Hematopoietic multipotent progenitor cell treated with erythropoietin and hydrocortisone succinate and interleukin-3 and kit ligand, for 6 days (in vitro differentiated cells): ENCODE measurements around the gene CRB1.
"Not testable (repeated sequence)": the region's sequence is repeated elsewhere in the genome, so short reads cannot be mapped to it uniquely, and the experiment has no call there.

Experiments
- DNase-seq: peaks from one replicate; pipeline ENCODE4 v3.0.0-alpha.2; 2015

CRB1 gene

DNA sequence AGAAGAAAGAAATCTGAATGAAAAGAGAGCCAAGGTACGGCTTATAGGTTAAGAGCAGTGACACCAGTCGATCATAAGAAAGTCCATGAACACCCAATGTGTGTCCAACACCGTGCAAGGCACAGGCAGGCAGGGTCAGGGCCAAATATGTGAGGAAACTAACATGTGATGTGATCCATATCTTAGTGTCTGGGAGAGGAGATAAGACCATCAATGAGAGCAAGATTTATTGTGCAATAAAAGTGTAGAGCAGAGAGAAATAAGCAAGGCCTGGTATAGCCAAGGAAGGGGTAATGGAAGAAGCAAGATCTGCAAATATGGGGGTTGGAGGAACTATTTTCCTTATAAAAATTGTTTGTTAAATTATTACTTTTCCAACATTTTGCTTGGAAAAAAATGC is 198.8 kb downstream of the CRB1 start:
- DNase-seq: peak; percentile 62

DNA sequence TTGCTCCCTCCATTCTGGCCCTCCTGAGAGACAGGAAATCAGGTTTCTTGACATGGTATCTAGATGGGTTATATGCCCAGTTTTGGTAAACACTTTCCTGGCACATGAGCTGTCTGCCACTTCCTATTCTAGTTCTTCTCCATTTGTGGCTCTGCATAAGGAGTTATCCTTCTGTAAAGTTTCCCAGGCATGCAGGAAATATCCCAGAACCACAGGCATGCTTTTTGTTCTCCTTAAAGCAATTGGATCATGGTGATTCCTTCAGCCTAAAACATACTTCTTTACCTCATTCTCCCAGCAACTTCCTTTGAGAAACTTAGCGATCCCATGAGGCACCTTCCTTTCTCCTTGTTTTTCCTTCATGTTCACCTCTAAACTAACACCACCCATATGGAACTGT is 199.8 kb downstream of the CRB1 start:
- no peak for DNase-seq

DNA sequence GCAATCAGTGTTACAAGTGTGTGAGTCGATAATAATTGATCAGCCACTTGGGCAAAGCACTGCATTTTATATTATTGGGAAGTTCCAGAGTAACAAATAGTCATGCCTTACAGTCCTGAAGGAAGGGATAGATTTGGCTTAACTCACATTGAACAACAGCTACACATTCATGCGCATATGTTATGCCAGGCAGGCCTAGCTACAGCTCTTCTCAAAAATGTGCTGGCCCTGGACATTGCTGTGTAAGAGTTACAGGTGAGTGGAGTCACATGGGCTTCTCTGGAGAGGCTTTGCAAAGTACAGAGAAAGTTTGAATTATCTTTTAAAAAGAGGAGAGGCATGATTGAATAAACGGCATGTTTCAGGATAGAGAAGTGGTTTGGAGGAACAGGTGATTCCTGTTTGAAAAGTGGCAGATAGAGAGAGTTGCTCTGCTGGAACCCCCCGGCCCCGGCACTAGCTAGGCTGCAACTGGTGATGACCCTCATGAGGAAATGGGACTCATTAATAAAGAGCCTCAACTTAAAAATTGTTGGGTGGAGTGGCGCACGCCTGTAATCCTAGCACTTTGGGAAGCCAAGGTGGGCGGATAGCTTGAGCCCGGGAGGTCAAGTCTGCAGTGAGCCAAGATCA is 200.6 kb downstream of the CRB1 start:
- DNase-seq: no peak

DNA sequence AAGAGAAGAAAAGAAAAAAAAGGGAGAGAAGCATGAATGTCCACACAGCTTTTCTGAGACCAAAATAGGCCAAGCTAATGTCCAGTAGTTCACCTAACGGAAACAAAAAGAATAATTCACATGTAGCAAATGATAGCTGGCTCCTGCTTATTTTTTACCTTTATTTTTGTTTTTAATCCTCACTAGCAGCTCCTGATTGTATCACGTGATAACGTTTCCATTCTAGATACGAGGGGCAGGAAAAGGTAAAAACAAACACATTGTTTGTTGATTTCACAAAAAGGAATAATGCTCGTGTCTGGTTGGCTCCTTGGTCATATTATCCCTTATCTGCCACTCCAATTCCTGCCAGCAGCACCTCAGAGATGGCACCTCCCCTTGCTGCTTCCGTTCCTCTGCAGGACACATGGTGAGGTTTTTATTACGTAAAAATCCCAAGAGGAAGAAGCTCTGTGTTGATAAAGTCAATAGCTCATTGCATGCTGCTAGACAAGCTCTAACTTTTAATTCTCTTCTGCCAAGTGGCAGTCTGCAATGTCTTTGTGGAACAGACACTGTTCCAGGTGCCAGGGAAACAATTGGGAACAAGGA is 201.7 kb downstream of the CRB1 start:
- peak; percentile 67 for DNase-seq

DNA sequence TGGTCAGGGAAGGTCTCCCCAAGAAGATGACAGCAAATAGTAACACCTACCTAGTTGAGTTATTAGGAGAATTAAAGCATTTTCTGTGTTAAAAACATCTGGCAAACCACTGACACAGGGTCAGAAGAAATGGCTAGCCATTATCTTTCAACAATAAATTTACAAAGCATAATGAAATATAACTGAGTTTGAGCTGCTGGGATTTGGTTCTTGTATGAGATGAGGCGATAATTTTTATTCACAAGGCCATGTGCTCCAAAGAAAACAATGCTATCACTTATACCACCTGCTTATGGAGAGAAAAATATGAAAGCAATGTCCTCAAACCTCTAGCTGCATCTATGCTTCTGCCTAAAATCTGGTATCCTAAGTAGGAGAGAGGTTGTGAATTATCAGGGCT is 202.3 kb downstream of the CRB1 start:
- no peak for DNase-seq

DNA sequence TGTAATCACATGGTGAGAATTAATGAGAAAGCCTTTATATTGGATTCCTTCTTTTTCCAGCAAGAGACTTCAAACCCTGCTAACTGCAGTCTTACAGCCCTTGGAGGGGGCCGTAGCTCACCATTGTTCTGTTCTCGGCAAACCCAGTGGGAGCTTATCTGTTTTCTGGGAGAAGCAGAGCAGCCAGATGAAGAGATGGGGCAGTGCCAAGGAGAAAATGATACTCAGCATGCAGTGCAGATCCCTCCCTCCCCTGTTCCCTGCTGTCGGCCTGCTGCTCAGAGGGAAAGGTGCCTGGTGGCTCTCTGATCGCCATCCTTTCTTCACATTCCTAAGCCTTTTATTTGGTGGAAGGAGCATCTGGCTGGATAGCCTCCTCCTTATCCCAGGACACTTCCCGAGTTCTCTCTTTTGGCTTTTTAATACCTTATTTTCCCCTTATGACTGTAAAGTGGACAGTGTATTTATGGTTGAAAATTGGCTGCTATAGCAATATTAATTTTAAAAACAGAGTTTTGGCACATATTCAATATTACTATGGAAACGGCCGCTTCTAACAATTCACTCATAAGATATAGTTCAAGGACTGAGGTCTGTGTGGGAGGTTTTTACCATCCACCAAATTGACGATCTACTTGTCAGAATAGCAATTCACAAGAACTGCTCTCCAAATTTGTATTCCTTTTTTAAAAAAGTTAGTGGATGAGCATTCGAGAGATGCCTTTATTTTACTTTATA is 203.4 kb downstream of the CRB1 start:
- no peak for DNase-seq

DNA sequence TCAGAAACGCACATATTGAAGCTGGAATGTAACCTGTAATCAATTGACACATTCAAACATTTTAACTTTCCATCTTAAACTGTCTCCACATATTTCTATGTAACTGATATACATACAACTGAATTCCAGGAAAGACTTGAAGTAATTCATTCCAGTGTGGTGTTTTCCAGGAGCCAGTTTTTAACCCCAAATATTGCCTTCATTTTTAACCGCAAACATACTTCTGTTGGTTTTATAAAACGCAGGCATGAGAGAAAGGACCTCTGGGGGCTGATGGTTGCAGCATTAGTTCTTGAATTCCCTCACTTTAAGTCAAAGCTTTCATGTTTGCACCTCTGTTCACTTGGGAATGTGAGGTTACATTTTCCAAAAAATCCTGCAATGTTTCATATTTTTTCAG is 204.1 kb downstream of the CRB1 start:
- DNase-seq: no peak

DNA sequence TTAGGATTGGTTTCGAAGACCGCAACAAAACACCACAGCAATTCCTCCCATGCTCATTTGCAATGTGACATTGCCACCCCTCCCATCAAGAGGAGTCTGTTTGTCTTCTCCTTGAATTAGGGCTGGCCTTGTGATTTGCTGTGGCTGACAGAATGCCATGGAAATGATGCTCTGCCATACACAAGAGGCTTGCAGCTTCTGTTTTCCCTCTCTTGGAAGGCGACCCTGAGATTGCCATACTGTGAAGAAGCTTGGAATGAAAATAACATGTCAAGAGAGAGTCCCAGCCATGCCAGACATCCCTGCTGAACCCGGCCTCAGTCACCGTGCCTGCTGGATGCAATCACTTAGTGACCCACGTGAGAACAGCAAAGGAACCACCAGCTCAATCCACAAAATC is 212.4 kb downstream of the CRB1 start:
- no peak for DNase-seq

DNA sequence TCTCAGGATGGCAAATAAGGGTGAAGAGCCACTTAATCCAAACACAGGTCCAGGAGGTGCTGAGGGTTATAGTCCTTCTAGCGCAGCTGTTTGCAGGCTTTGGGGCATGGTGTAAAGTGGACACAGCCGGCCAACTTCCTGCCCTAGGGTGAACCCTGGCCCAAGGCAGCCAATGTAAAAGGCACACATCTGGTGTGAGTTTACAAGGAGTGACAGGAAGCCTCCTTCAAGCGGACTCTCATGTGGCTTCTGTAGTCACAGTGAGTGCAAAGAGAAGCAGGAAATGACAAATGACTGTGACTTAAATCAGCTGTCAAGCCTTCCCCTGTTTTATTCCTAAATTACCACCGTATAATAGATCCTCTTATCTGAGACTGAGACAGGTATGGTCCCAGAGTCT is 213.0 kb downstream of the CRB1 start:
- DNase-seq: no peak

DNA sequence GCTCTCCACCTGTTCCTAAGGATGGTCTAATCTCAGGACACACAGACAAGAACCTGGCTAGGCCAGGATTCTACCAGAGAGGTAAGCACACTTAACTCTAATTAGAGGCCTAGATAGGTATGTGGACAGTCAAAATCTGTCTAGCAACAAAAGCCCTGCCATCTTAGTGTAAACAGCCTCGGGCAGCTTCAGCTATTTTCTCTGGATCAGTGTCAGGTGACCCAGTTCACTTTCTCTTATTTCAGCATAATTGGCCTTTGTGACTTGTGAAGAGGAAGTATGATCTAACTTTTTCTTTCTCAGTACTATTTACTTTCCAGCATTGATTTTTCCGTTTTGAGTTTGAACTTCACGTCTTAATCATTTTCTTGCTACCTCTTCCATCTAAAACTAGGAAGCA is 217.7 kb downstream of the CRB1 start:
- no peak for DNase-seq

DNA sequence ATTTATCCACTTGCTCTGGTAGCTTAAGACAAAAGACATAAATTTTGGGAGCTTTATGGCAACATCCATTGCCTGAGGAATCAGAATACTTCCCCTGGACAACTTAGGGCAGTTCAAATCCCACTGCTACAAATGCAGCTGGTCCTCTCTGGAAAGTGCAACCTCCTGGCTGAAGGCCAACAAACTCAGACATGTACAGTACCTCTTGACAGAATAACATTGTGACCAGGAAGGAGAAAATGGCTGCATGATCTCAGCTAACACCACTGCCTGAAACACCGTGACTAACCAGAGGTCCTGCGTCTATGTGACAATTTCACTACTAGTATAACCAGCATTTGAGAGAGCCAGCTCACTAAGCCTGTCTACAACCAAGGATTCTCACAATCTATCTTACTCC is 218.9 kb downstream of the CRB1 start:
- DNase-seq: peak; percentile 11

DNA sequence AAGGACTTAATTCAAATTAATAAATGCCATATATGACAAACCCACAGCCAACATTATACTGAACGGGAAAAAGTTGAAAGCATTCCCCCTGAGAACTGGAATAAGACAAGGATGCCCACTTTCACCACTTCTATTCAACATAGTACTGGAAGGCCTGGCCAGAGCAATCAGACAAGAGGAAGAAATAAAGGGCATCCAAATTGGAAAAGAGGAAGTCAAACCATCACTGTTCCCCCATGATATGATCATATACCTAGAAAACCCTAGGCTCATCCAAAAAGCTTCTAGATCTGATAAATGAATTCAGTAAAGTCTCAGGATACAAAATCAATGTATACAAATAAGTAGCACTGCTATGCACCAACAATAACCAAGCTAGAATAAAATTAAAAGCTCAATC is 223.5 kb downstream of the CRB1 start:
- DNase-seq: not testable (repeated sequence)

DNA sequence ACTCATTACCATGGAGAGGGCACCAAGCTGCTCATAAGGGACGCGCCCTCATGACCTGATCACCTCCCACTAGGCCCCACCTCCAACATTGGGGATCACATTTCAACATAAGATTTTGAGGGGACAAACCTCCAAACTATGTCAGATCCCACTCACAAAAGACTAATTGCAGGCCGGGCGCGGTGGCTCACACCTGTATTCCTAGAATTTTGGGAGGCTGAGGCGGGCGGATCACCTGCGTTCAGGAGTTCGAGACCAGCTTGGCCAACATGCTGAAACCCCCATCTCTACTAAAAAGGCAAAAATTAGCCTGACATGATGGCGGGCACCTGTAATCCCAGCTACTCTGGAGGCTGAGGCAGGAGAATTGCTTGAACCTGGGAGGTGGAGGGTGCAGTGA is 228.7 kb downstream of the CRB1 start:
- no peak for DNase-seq

DNA sequence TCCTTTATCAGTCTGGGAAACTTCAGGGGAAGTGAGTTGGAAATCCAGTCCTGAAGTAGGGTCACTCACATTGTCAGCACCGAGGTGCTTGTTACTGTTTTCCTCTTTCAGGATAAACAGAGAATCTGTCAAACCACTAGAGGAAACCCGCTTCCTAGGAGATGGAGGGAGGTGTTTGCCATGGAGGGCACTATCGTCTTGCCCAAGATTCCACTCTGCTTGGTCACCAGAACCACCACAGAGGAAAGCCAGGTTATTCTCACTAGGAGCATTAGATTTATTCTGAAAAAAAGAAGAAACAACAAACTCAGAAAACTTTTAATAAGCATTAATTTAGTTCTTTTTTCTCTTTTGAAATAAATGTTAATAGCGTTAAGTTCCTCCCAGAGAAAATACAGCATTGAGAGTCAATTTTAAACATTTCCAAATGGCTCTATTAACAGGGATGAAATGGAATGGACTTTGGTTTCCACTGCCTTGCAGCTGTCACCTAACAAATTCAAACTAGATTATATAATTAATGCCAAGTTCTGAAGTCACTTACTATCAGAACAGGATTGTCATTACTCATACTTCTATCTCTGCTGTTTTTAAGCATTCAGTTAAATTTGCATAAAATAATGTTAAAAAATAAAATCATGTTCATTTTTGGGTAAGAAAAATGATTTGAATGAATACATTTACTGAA is 242.8 kb downstream of the CRB1 start:
- DNase-seq: no peak

DNA sequence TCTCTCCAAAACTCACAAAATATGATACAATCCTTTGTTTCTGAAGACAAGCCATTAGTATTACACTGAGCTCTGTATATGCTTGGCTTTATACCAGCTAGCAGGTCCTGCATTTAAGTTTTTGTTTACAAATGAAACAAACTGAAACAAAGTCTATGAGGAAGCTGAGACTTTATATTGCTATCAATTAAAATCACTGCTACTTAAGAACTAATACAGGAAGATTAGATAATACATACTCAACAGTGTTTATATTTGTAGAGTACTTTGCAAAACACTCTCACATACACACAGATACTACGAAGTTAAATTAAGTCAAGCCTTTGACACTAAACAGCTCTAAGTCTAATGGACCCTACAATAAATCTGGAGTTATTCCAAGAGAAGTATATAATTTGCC is 247.4 kb downstream of the CRB1 start:
- no peak for DNase-seq

DNA sequence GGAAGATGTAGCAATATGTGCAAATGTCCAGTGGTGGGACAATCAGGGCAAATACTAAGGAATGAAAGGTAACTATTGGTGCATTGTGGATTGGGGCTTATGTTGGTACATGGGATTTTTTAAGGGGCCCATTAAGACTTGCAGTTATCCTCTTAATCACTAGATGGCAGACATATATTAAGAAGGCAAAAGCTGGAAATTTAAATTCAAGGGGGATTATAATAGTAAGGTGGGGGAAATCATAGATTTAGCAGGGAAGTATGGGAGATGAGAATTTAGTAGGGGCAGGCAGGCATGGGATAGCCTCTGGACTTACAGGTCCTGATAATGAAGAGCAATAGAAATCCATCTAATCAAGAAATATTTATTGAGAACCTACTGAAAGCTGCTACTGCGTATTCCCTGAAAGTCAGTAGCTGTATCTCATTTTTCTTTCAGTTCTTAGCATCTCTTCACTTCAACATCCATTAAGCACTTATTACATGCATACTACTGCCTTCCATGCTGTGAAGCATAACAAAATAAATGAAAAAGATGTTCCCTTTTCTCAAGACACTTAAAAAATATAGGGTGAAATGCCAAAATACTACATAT is 251.8 kb downstream of the CRB1 start:
- DNase-seq: peak; percentile 62

DNA sequence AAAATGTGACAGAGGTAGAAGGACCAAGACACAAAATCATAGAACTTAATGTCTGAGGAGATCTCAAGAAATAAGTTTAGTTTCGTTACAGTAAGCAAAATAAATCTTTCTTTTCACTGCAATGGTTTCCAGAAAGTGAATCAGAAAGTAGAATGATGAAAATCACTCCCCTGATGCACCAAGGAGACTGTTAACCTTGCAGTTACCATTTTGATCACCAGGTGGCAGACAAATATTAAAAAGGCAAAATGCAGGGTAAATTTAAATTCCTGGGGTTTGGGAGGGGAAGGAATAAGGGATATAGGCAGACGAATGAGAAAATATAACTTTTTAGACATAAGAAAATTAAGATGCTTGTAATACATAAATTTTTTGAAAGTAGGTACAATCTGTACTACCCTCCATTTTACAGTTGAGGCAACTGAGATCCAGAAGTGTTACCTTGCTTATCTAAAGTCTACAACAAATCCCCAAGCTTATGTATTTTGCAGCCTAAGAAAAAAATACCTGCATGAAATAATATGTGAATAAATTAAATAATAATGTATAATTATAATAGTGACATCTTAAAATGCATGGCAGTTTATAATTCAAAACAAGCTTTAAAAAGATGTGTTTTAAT is 253.2 kb downstream of the CRB1 start:
- DNase-seq: peak; percentile 63

DNA sequence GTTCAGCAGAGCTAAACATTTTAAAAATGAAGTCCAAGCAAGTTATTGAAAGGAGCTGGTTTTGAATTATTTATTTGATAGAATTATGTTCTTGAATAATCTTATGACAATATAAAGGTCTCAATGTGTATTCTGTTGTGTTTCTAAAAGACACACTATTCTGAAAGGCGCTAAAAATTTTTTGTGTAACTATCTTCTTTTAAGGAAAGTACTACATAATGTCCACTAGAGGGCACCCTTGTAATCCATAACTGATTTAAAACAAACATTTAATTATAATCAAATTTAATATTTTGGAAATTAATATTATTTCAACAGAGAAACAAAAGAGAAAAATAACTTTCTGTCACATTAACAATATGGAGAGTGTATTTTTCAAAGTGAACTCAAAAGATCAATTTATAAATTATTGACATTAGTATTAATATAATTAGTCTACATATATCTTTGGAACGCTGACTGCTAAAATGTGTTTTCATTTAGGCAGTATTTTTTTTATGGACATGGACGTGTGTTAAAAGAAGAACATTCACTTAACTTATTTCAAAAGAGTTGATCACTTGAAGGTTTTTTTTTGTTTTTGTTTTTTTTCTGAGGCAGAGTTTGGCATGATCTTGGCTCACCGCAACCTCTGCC is 258.8 kb downstream of the CRB1 start:
- DNase-seq: peak; percentile 87
